ENCODE results near the gene CCDC85C.

The CCDC85C gene

GRCh38 chr14:99569725-99570543 lies 34.1 kb downstream of the CCDC85C start:
- Histone ChIP-seq H3K36me3 (no peaks in the 10 kb centered on the region), H3K27ac (no peak overlapping the region), H3K4me3 (no peak overlapping the region), H3K4me1 (peaks cover 0 to 78% (median 41%) of the 10 kb centered on the region in 4 donors), H3K27me3 (no peaks in the 10 kb centered on the region), H3K9me3 (no peaks in the 10 kb centered on the region)
- intact Hi-C loops (cut with DNase I; ENCODE audit: low total_unique reads), result no loop called here
- no peak for TF ChIP-seq CTCF (IDR thresholded peaks at IDR 0.05)
- no peak for DNase-seq

- no peak overlapping the region for H3K27ac ChIP-seq
- no peaks in the 10 kb centered on the region for H3K9me3 ChIP-seq
- peaks cover 0 to 78% (median 41%) of the 10 kb centered on the region in 4 donors for H3K4me1 ChIP-seq
- no peaks in the 10 kb centered on the region for H3K27me3 ChIP-seq
- no peaks in the 10 kb centered on the region for H3K36me3 ChIP-seq
- no peak overlapping the region for H3K4me3 ChIP-seq
- no peak for TF ChIP-seq CTCF (IDR thresholded peaks at IDR 0.05)
- intact Hi-C loops (cut with DNase I; ENCODE audit: low total_unique reads), result no loop called here
- DNase-seq, result no peak
These were observed 35.1 kb downstream of the CCDC85C start for GRCh38 chr14:99568567-99569560.

- H3K9me3 ChIP-seq, result no peaks in the 10 kb centered on the region
- intact Hi-C loops (cut with DNase I; ENCODE audit: low total_unique reads), result no loop called here
- H3K36me3 ChIP-seq, result no peaks in the 10 kb centered on the region
- H3K27me3 ChIP-seq, result no peaks in the 10 kb centered on the region
- H3K4me1 ChIP-seq, result peaks cover 0 to 76% (median 42%) of the 10 kb centered on the region in 4 donors
- no peak for DNase-seq
- H3K4me3 ChIP-seq, result no peak overlapping the region
- TF ChIP-seq CTCF (IDR thresholded peaks at IDR 0.05), result no peak
- no peak overlapping the region for H3K27ac ChIP-seq
These were observed 37.3 kb downstream of the CCDC85C start for GRCh38 chr14:99566390-99567354.

DNA sequence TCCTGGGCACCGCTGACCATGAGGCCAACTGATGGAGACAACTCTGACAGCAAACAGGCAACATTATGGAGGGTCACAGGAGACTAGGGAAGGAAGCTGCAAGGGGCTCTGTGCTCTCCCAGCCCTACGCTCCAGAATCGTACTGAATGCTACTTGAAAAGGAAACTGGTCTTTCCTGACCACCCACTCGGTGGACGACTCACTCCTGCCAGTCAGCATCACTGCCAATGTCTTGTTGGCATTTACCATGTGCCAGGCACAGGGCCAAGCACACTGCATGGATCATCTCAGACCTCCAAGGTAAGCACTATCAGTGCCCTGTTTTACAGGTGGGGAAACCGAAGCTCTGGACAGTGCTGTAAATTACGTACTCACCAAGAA lies 38.0 kb downstream of the CCDC85C start:
- intact Hi-C loops (cut with DNase I; ENCODE audit: low total_unique reads), result no loop called here
- Histone ChIP-seq H3K27ac (no peak overlapping the region), H3K4me3 (no peak overlapping the region), H3K4me1 (peaks cover 0 to 75% (median 41%) of the 10 kb centered on the region in 4 donors), H3K27me3 (no peaks in the 10 kb centered on the region), H3K36me3 (no peaks in the 10 kb centered on the region), H3K9me3 (no peaks in the 10 kb centered on the region)
- TF ChIP-seq CTCF (IDR thresholded peaks at IDR 0.05), result no peak
- DNase-seq, result no peak

GRCh38 chr14:99565383-99565782 lies 38.6 kb downstream of the CCDC85C start:
- TF ChIP-seq CTCF (IDR thresholded peaks at IDR 0.05), result no peak
- Histone ChIP-seq H3K9me3 (no peaks in the 10 kb centered on the region), H3K27me3 (no peaks in the 10 kb centered on the region), H3K4me1 (peaks cover 0 to 77% (median 44%) of the 10 kb centered on the region in 4 donors), H3K27ac (peak overlapping the region in 1 of 2 donors; percentile 16), H3K36me3 (no peaks in the 10 kb centered on the region), H3K4me3 (no peak overlapping the region)
- intact Hi-C loops (cut with DNase I; ENCODE audit: low total_unique reads), result no loop called here
- no peak for DNase-seq

Data from tibial artery (tissue), 4 donors.